IMR-90 (cell line): ENCODE measurements around the gene FGF19. TPM values are rescaled to one million over a fixed set of nuclear protein-coding genes. Genes with fewer than 3 reads are reported as not detected.

Experiments used
- ATAC-seq: fragments of 200-7000 bp; cut with Tn5 transposase; 2 replicates; pipeline ENCODE4 v1.9.1; 2020; ENCODE audit warnings: low read depth, mild to moderate bottlenecking, moderate library complexity
- BruUV-seq: library from RNA; stranded (reverse); fragments of 400-500 nt; replicated peaks from 2 replicates; lab custom pipeline; 2021; lab: Mats Ljungman, UMichigan
- CTCF ChIA-PET: fragments of 300-600 bp; formaldehyde crosslinking; extraction: SDS; loops from one replicate; lab custom pipeline; 2021; ENCODE audit warnings: antibody characterized with exemption; lab: Yijun Ruan, JAX
- POLR2A ChIA-PET: fragments of 300-600 bp; sonication (Branson Sonifier 250); formaldehyde crosslinking; loops from one replicate; lab custom pipeline; 2022; ENCODE audit warnings: antibody characterized with exemption; ENCODE audit not compliant: unreplicated experiment; lab: Charles Lee
- DNase-seq: peaks from one replicate; pipeline ENCODE4 v3.0.0; 2013
- H2AFZ ChIP-seq: replicated peaks from 2 replicates; pipeline ENCODE3; 2013; ENCODE audit warnings: low read length, mild to moderate bottlenecking; ENCODE audit not compliant: poor library complexity
- H2AK5ac ChIP-seq: 2 replicates; pipeline ENCODE4 v1.6.1; 2013; ENCODE audit warnings: low read depth, low read length, inconsistent platforms
- H2AK9ac ChIP-seq: replicated peaks from 2 replicates; pipeline ENCODE3; 2013; ENCODE audit warnings: mild to moderate bottlenecking, low read depth, low read length, moderate library complexity; ENCODE audit not compliant: poor library complexity
- H2BK120ac ChIP-seq: 2 replicates; pipeline ENCODE4 v1.6.1; 2013; ENCODE audit warnings: low read depth, low read length, inconsistent platforms
- H2BK15ac ChIP-seq: 3 replicates; pipeline ENCODE4 v1.6.1; 2013; ENCODE audit warnings: low read depth, low read length, inconsistent platforms
- H2BK20ac ChIP-seq: 2 replicates; pipeline ENCODE4 v1.6.1; 2013; ENCODE audit warnings: low read depth, mild to moderate bottlenecking, inconsistent platforms, low read length, moderate library complexity
- H2BK5ac ChIP-seq: 2 replicates; pipeline ENCODE4 v1.6.1; 2013; ENCODE audit warnings: mild to moderate bottlenecking, low read depth, low read length, inconsistent platforms; ENCODE audit not compliant: poor library complexity, severe bottlenecking
- H3K14ac ChIP-seq: replicated peaks from 2 replicates; pipeline ENCODE4 v1.6.1; 2013; ENCODE audit warnings: low read depth, low read length, inconsistent platforms
- H3K18ac ChIP-seq: 2 replicates; pipeline ENCODE4 v1.6.1; 2013; ENCODE audit warnings: low read depth, low read length, control low read depth
- H3K23ac ChIP-seq: 2 replicates; pipeline ENCODE4 v1.6.1; 2013; ENCODE audit warnings: low read depth, low read length, inconsistent platforms
- H3K27ac ChIP-seq: 2 replicates; pipeline ENCODE4 v1.5.1; 2013; ENCODE audit warnings: mild to moderate bottlenecking, control low read depth, low read length; ENCODE audit not compliant: insufficient read depth
- H3K27me3 ChIP-seq: 2 replicates; pipeline ENCODE4 v1.6.1; 2013; ENCODE audit warnings: low read length; ENCODE audit not compliant: control insufficient read depth, insufficient read depth
- H3K36me3 ChIP-seq: 2 replicates; pipeline ENCODE4 v1.6.1; 2013; ENCODE audit warnings: low read length, mixed read lengths; ENCODE audit not compliant: control insufficient read depth, insufficient read depth
- H3K4ac ChIP-seq: 2 replicates; pipeline ENCODE4 v1.6.1; 2013; ENCODE audit warnings: low read depth, low read length, inconsistent platforms
- H3K4me1 ChIP-seq: 2 replicates; pipeline ENCODE4 v1.6.1; 2013; ENCODE audit warnings: low read length, mixed read lengths; ENCODE audit not compliant: control insufficient read depth, insufficient read depth
- H3K4me2 ChIP-seq: 2 replicates; pipeline ENCODE4 v1.6.1; 2013; ENCODE audit warnings: low read depth, mild to moderate bottlenecking, control low read depth, low read length, moderate library complexity
- H3K4me3 ChIP-seq: 2 replicates; pipeline ENCODE4 v1.5.1; 2013; ENCODE audit warnings: low read depth, mild to moderate bottlenecking, control low read depth, low read length, moderate library complexity; ENCODE audit not compliant: insufficient read depth
- H3K56ac ChIP-seq: 2 replicates; pipeline ENCODE4 v1.6.1; 2013; ENCODE audit warnings: low read length, inconsistent platforms; ENCODE audit not compliant: insufficient read depth; ENCODE audit errors: extremely low read depth
- H3K79me1 ChIP-seq, 2 experiments: 2 replicates each; pipeline ENCODE4 v1.6.1; 2013; ENCODE audit warnings: low read length in 2 of 2, inconsistent platforms in 1 of 2, low read depth in 1 of 2
- H3K9ac ChIP-seq: 2 replicates; pipeline ENCODE4 v1.6.1; 2013; ENCODE audit warnings: low read depth, low read length, control low read depth
- H3K9me1 ChIP-seq: 2 replicates; pipeline ENCODE4 v1.6.1; 2013; ENCODE audit warnings: low read length, inconsistent platforms; ENCODE audit not compliant: insufficient read depth
- H3K9me3 ChIP-seq: 2 replicates; pipeline ENCODE4 v1.6.1; 2013; ENCODE audit warnings: low read length; ENCODE audit not compliant: control insufficient read depth, insufficient read depth
- H4K20me1 ChIP-seq: 2 replicates; pipeline ENCODE4 v1.6.1; 2013; ENCODE audit warnings: low read length, inconsistent platforms; ENCODE audit not compliant: insufficient read depth
- H4K5ac ChIP-seq: 2 replicates; pipeline ENCODE4 v1.6.1; 2013; ENCODE audit warnings: mild to moderate bottlenecking, low read depth, low read length, control low read depth
- H4K8ac ChIP-seq, 2 experiments: 2 replicates each; pipeline ENCODE4 v1.6.1; 2013; ENCODE audit warnings: low read depth in 2 of 2, low read length in 2 of 2, control low read depth in 1 of 2, inconsistent platforms in 1 of 2
- H4K91ac ChIP-seq: 2 replicates; pipeline ENCODE4 v1.6.1; 2013; ENCODE audit warnings: low read depth, low read length, inconsistent platforms; ENCODE audit not compliant: insufficient read depth
- BHLHE40 ChIP-seq: fragments of 150-350 bp; IDR thresholded peaks from 2 replicates; pipeline ENCODE4 v1.6.1; 2016; ENCODE audit warnings: mild to moderate bottlenecking, low read depth, low read length
- CHD1 ChIP-seq: IDR thresholded peaks from 2 replicates; pipeline ENCODE4 v1.6.1; 2012; ENCODE audit warnings: low read depth, low read length, improper control_type of control experiment
- FOS ChIP-seq: fragments of 150-350 bp; IDR thresholded peaks from 2 replicates; pipeline ENCODE4 v1.6.1; 2016; ENCODE audit warnings: low read depth, low read length
- MAFK ChIP-seq: IDR thresholded peaks from 2 replicates; pipeline ENCODE4 v1.6.1; 2012; ENCODE audit warnings: low read depth, low read length, improper control_type of control experiment
- MAZ ChIP-seq: IDR thresholded peaks from 2 replicates; pipeline ENCODE4 v1.6.1; 2012; ENCODE audit warnings: low read depth, mild to moderate bottlenecking, low read length, improper control_type of control experiment, moderate library complexity, borderline replicate concordance
- MXI1 ChIP-seq: IDR thresholded peaks from 2 replicates; pipeline ENCODE4 v1.6.1; 2012; ENCODE audit warnings: low read depth, mild to moderate bottlenecking, low read length, moderate library complexity, borderline replicate concordance
- NFE2L2 ChIP-seq: fragments of 150-350 bp; IDR thresholded peaks from 2 replicates; pipeline ENCODE4 v1.6.1; 2016; ENCODE audit warnings: low read depth, mild to moderate bottlenecking, low read length
- POLR2A ChIP-seq: IDR thresholded peaks from 2 replicates; pipeline ENCODE4 v1.6.1; 2012; ENCODE audit warnings: mild to moderate bottlenecking, low read depth, low read length
- RAD21 ChIP-seq: IDR thresholded peaks from 2 replicates; pipeline ENCODE4 v1.6.1; 2012; ENCODE audit warnings: low read length, improper control_type of control experiment
- RCOR1 ChIP-seq: IDR thresholded peaks from 2 replicates; pipeline ENCODE4 v1.6.1; 2012; ENCODE audit warnings: mild to moderate bottlenecking, low read length, improper control_type of control experiment; ENCODE audit not compliant: insufficient replicate concordance
- RFX5 ChIP-seq: IDR thresholded peaks from 2 replicates; pipeline ENCODE4 v1.8.0; 2012; ENCODE audit warnings: low read depth, mild to moderate bottlenecking, low read length, moderate library complexity
- SMC3 ChIP-seq: fragments of 150-350 bp; IDR thresholded peaks from 2 replicates; pipeline ENCODE4 v1.6.1; 2016; ENCODE audit warnings: low read depth, mild to moderate bottlenecking, antibody characterized with exemption, low read length, moderate library complexity
- WGBS, 2 experiments: methylation state at CpG; one replicate each; pipeline versions ENCODE4 v1.1.5 to v1.1.7; 2013; ENCODE audit warnings: missing lambda C conversion rate in 2 of 2; ENCODE audit not compliant: insufficient read length in 1 of 2; ENCODE audit errors: extremely low coverage in 2 of 2; 5-methylcytosine and 5-hydroxymethylcytosine counted together
- dilution Hi-C: fragments of 300-500 bp; cut with HindIII; formaldehyde crosslinking; loops from one replicate; pipeline ENCODE4 v1.14.3; 2018; ENCODE audit warnings: low sequenced_read_pairs; ENCODE audit not compliant: unreplicated experiment
- in situ Hi-C: fragments of 300-500 bp; cut with MboI; formaldehyde crosslinking; loops from 3 replicates; pipeline ENCODE4 v1.14.3; 2019; ENCODE audit warnings: low sequenced_read_pairs, inconsistent platforms, mixed read lengths
- intact Hi-C: fragments of 100-400 bp; cut with micrococcal nuclease; formaldehyde crosslinking; loops from 2 replicates; pipeline ENCODE4 v1.10.0; 2022
- polyA plus RNA-seq, 3 experiments: library from polyadenylated mRNA; depleted of rRNA; stranded (reverse); fragments of >200 nt; gene quantifications; 2 replicates each; pipeline ENCODE4 v1.2.3, GENCODE V29; 2012; ENCODE audit warnings: low replicate concordance in 1 of 3
- total RNA-seq: library from RNA; depleted of rRNA; stranded (reverse); fragments of >200 nt; gene quantifications from 2 replicates; pipeline ENCODE4 v1.2.3, GENCODE V29; 2012
- TF ChIP-seq, protein P1 (sequence below): fragments of 150-350 bp; IDR thresholded peaks from 2 replicates; pipeline ENCODE4 v1.6.1; 2017; ENCODE audit warnings: mild to moderate bottlenecking, antibody characterized with exemption, low read length, low read depth
- TF ChIP-seq, protein P2 (sequence below): conservative IDR thresholded peaks from 2 replicates; pipeline ENCODE4 v1.5.1; 2012; ENCODE audit warnings: mild to moderate bottlenecking, low read depth, low read length, improper control_type of control experiment
- TF ChIP-seq, protein P3 (sequence below): fragments of 150-350 bp; IDR thresholded peaks from 2 replicates; pipeline ENCODE4 v1.6.1; 2016; ENCODE audit warnings: low read depth, mild to moderate bottlenecking, low read length, moderate library complexity, borderline replicate concordance

The FGF19 gene
- total and polyA plus RNA-seq, 2 of the 4 experiments (the other 2 are of a cell fraction) = not detected

DNA sequence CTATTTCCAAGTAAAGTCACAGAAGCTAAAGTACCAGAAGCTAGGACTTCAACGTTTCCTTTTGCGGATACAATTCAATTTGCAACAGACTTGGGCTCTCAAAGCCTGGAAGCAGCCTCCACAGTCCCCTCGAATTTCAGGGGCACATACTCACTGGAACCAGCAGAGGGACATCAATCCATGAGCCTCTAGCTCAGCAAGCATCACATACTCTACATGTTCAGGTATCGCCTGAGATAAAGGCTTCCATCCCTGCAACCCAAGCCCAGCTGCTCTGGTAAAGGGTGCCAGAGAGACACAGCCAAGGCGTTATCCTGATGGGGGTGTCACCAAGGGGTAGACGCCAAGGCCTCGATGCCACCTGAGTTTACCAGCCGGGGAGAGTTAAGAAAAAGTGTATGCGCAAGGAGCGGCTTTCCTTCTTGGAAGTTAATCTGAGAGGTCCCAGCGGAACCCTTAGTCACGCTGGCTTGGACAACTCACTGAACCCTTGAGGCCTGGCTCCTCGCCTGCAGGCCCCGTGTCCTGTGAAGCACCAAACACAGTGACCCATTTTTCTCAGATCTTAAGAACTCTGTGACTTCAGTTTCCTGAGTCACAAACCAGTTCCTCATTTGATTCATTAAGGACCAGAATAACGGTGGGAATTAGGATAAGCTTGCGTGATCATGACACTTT, 41.7 kb downstream of the FGF19 start:
- no peak overlapping the region for H2AK5ac ChIP-seq
- H2BK15ac ChIP-seq = no peak overlapping the region
- peaks cover 2 to 21% of the 10 kb centered on the region in 2 experiments; a peak in 3 of 4 replicates for H3K79me1 ChIP-seq
- no peaks in the 10 kb centered on the region for H3K27me3 ChIP-seq
- H4K8ac ChIP-seq = no peak overlapping the region
- H3K27ac ChIP-seq = no peak overlapping the region
- in situ Hi-C loops (loop anchor here (25.0 kb wide), 2 partner anchors 725 to 1050 kb away; no protein-coding TSS in a partner anchor), intact Hi-C loops (no loop called here), dilution Hi-C loops (no loop called here)
- H2AFZ ChIP-seq = no peak overlapping the region
- H3K56ac ChIP-seq = no peak overlapping the region
- no peaks in the 10 kb centered on the region for H3K9me1 ChIP-seq
- no peak overlapping the region for H3K18ac ChIP-seq
- H4K5ac ChIP-seq = no peak overlapping the region
- no peak overlapping the region for H2BK120ac ChIP-seq
- no peak overlapping the region for H3K4ac ChIP-seq
- H3K4me3 ChIP-seq = no peak overlapping the region
- BruUV-seq = no TSS peak
- no peak overlapping the region for H2AK9ac ChIP-seq
- no peak overlapping the region for H3K14ac ChIP-seq
- H3K23ac ChIP-seq = no peak overlapping the region
- CTCF ChIA-PET = interaction anchor here (0.6 to 1.1 kb wide), 3 partner anchors 8 to 530 kb away, joined by 3 to 4 read pairs (median 3); no protein-coding TSS in a partner anchor
- H3K4me2 ChIP-seq = no peak overlapping the region
- H2BK20ac ChIP-seq = no peak overlapping the region
- peaks cover 27% of the 10 kb centered on the region for H3K36me3 ChIP-seq
- peaks cover 4% of the 10 kb centered on the region; the same call in 1 of the 2 replicates for H4K20me1 ChIP-seq
- no peak overlapping the region for H2BK5ac ChIP-seq
- ATAC-seq (no peak), DNase-seq (no peak)
- TF ChIP-seq MAFK (no peak), NFE2L2 (no peak), RAD21 (no peak), MXI1 (no peak), MAZ (no peak), FOS (no peak), CHD1 (no peak), POLR2A (no peak), BHLHE40 (no peak), RCOR1 (no peak), RFX5 (no peak), SMC3 (no peak)
- TF ChIP-seq, protein P1, sequence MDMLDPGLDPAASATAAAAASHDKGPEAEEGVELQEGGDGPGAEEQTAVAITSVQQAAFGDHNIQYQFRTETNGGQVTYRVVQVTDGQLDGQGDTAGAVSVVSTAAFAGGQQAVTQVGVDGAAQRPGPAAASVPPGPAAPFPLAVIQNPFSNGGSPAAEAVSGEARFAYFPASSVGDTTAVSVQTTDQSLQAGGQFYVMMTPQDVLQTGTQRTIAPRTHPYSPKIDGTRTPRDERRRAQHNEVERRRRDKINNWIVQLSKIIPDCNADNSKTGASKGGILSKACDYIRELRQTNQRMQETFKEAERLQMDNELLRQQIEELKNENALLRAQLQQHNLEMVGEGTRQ = no peak
- TF ChIP-seq, protein P2, sequence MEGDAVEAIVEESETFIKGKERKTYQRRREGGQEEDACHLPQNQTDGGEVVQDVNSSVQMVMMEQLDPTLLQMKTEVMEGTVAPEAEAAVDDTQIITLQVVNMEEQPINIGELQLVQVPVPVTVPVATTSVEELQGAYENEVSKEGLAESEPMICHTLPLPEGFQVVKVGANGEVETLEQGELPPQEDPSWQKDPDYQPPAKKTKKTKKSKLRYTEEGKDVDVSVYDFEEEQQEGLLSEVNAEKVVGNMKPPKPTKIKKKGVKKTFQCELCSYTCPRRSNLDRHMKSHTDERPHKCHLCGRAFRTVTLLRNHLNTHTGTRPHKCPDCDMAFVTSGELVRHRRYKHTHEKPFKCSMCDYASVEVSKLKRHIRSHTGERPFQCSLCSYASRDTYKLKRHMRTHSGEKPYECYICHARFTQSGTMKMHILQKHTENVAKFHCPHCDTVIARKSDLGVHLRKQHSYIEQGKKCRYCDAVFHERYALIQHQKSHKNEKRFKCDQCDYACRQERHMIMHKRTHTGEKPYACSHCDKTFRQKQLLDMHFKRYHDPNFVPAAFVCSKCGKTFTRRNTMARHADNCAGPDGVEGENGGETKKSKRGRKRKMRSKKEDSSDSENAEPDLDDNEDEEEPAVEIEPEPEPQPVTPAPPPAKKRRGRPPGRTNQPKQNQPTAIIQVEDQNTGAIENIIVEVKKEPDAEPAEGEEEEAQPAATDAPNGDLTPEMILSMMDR = no peak; the same call in 1 of the 2 replicates
- TF ChIP-seq, protein P3, sequence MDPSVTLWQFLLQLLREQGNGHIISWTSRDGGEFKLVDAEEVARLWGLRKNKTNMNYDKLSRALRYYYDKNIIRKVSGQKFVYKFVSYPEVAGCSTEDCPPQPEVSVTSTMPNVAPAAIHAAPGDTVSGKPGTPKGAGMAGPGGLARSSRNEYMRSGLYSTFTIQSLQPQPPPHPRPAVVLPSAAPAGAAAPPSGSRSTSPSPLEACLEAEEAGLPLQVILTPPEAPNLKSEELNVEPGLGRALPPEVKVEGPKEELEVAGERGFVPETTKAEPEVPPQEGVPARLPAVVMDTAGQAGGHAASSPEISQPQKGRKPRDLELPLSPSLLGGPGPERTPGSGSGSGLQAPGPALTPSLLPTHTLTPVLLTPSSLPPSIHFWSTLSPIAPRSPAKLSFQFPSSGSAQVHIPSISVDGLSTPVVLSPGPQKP = no peak
- 87% methylated on average over 10 of the region's 16 CpGs; no CpG with 5 or more reads in 1 of the 2 experiments for WGBS, 2 experiments
- POLR2A ChIA-PET = no interaction called here
- no peak overlapping the region for H4K91ac ChIP-seq
- no peak overlapping the region for H3K9ac ChIP-seq
- H3K9me3 ChIP-seq = no peaks in the 10 kb centered on the region
- H3K4me1 ChIP-seq = peaks cover 11% of the 10 kb centered on the region; the same call in 1 of the 2 replicates
